ENCODE data around the gene PPOX. TPM values are rescaled to one million over a fixed set of nuclear protein-coding genes. Genes with fewer than 3 reads are reported as not detected.

PPOX gene
- total RNA-seq, 1 donor from 2014 or later: 18.3 TPM

GRCh38 chr1:161199506-161200139 is 33.4 kb downstream of the PPOX start:
- no peaks in the 10 kb centered on the region for H3K27me3 ChIP-seq
- H3K27ac ChIP-seq: no peak overlapping the region
- peaks cover 70% of the 10 kb centered on the region for H3K4me1 Mint-ChIP-seq
- peak overlapping the region; percentile 60 for H2AFZ ChIP-seq (replicated peaks)
- peaks cover 46% of the 10 kb centered on the region for H3F3A ChIP-seq (ENCODE audit: low read depth)
- DNase-seq (ENCODE audit: low spot score): no peak
- H3K4me2 ChIP-seq: peak overlapping the region; percentile 83
- H3K27me3 Mint-ChIP-seq (ENCODE audit: insufficient read depth, low read depth): peaks cover 3% of the 10 kb centered on the region
- TF ChIP-seq CTCF (IDR thresholded peaks at IDR 0.05) (no peak), EZH2 (IDR thresholded peaks at IDR 0.05) (no peak), EZH2phosphoT487 (IDR thresholded peaks at IDR 0.05) (no peak)
- no peaks in the 10 kb centered on the region for H4K20me1 ChIP-seq (ENCODE audit: low read depth)
- peaks cover 66% of the 10 kb centered on the region for H3K4me1 ChIP-seq
- peaks cover 9% of the 10 kb centered on the region for H3K36me3 ChIP-seq
- H3K9me3 Mint-ChIP-seq: no peaks in the 10 kb centered on the region
- H3K4me3 Mint-ChIP-seq: peak overlapping the region; percentile 52
- H3K79me2 ChIP-seq (ENCODE audit: low read depth): peaks cover 24% of the 10 kb centered on the region
- H3K4me3 ChIP-seq: peak overlapping the region; percentile 40
- no peak overlapping the region for H3K9ac ChIP-seq
- peaks cover 6% of the 10 kb centered on the region for H3K36me3 Mint-ChIP-seq
- no peak overlapping the region for H3K27ac Mint-ChIP-seq
- no peaks in the 10 kb centered on the region for H3K9me3 ChIP-seq (ENCODE audit: low read depth)

GRCh38 chr1:161200421-161200991 is 34.3 kb downstream of the PPOX start:
- Histone ChIP-seq H3K79me2 (ENCODE audit: low read depth) (peaks cover 29% of the 10 kb centered on the region), H3K4me3 (no peak overlapping the region), H3K9me3 (ENCODE audit: low read depth) (no peaks in the 10 kb centered on the region), H3F3A (ENCODE audit: low read depth) (peaks cover 46% of the 10 kb centered on the region), H3K27ac (peak overlapping the region; percentile 76), H3K4me1 (peaks cover 66% of the 10 kb centered on the region), H3K4me2 (peak overlapping the region; percentile 75), H3K36me3 (peaks cover 10% of the 10 kb centered on the region), H4K20me1 (ENCODE audit: low read depth) (no peaks in the 10 kb centered on the region), H3K27me3 (no peaks in the 10 kb centered on the region), H3K9ac (no peak overlapping the region), H2AFZ (replicated peaks) (peak overlapping the region; percentile 88)
- no peaks in the 10 kb centered on the region for H3K9me3 Mint-ChIP-seq
- peaks cover 73% of the 10 kb centered on the region for H3K4me1 Mint-ChIP-seq
- H3K4me3 Mint-ChIP-seq: peak overlapping the region; percentile 55
- H3K27ac Mint-ChIP-seq: peak overlapping the region; percentile 98
- H3K27me3 Mint-ChIP-seq (ENCODE audit: insufficient read depth, low read depth): peaks cover 3% of the 10 kb centered on the region
- DNase-seq (ENCODE audit: low spot score): peak; percentile 42
- H3K36me3 Mint-ChIP-seq: peaks cover 10% of the 10 kb centered on the region
- no peak for TF ChIP-seq EZH2 (IDR thresholded peaks at IDR 0.05)
- no peak for TF ChIP-seq CTCF (IDR thresholded peaks at IDR 0.05)
- no peak for TF ChIP-seq EZH2phosphoT487 (IDR thresholded peaks at IDR 0.05)

- TF ChIP-seq EZH2 (IDR thresholded peaks at IDR 0.05) (no peak), CTCF (IDR thresholded peaks at IDR 0.05) (no peak), EZH2phosphoT487 (IDR thresholded peaks at IDR 0.05) (no peak)
- Histone ChIP-seq H3K4me1 (peaks cover 65% of the 10 kb centered on the region), H3K27ac (peak overlapping the region; percentile 76), H4K20me1 (ENCODE audit: low read depth) (no peaks in the 10 kb centered on the region), H3K79me2 (ENCODE audit: low read depth) (peaks cover 29% of the 10 kb centered on the region), H3K9me3 (ENCODE audit: low read depth) (no peaks in the 10 kb centered on the region), H3K36me3 (peaks cover 10% of the 10 kb centered on the region), H3F3A (ENCODE audit: low read depth) (peaks cover 46% of the 10 kb centered on the region), H3K4me2 (peak overlapping the region; percentile 75), H3K9ac (peak overlapping the region; percentile 25), H3K4me3 (peak overlapping the region; percentile 75), H3K27me3 (no peaks in the 10 kb centered on the region), H2AFZ (replicated peaks) (peak overlapping the region; percentile 88)
- Mint-ChIP-seq H3K27me3 (ENCODE audit: insufficient read depth, low read depth) (peaks cover under 1% of the 10 kb centered on the region), H3K4me1 (peaks cover 73% of the 10 kb centered on the region), H3K36me3 (peaks cover 13% of the 10 kb centered on the region), H3K4me3 (peak overlapping the region; percentile 94), H3K27ac (peak overlapping the region; percentile 98), H3K9me3 (no peaks in the 10 kb centered on the region)
- DNase-seq (ENCODE audit: low spot score): no peak
Measured at GRCh38 chr1:161200992-161201835, 35.0 kb downstream of the PPOX start.

Measured in neural progenitor cell (in vitro differentiated cells).